SK-N-MC (cell line): ENCODE data around the gene ARSI.

Experiments used
- EZH2 ChIP-seq: fragments of 200-600 bp; sonication (generic); IDR thresholded peaks from one replicate; pipeline ENCODE4 v1.6.1; 2017; ENCODE audit warnings: antibody characterized with exemption
- POLR2AphosphoS5 ChIP-seq: IDR thresholded peaks from 2 replicates; pipeline ENCODE4 v1.6.1; 2012; ENCODE audit warnings: mild to moderate bottlenecking, low read depth, low read length, borderline replicate concordance

DNA sequence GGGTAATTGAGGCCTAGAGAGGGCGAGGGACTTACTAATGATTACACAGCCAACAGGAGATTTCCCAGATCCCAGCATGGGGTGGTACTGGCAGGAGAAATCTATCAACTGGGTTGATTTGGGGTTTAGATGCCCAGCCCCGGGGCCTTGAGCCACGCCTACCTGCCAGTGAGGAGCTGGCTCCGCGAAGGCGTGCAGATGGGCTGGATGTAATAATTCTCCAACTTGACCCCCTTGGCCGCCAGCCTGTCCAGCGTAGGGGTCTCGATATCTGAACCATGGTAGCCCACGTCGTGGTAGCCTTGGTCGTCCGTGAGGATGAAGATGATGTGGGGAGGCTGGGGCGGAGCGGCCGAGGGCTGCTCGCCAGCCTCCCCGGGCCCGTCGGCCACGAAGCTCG is 804 bp downstream of the ARSI start:
- TF ChIP-seq EZH2 (no peak), POLR2AphosphoS5 (no peak)
